ENCODE data around the gene MCOLN3.

DNA sequence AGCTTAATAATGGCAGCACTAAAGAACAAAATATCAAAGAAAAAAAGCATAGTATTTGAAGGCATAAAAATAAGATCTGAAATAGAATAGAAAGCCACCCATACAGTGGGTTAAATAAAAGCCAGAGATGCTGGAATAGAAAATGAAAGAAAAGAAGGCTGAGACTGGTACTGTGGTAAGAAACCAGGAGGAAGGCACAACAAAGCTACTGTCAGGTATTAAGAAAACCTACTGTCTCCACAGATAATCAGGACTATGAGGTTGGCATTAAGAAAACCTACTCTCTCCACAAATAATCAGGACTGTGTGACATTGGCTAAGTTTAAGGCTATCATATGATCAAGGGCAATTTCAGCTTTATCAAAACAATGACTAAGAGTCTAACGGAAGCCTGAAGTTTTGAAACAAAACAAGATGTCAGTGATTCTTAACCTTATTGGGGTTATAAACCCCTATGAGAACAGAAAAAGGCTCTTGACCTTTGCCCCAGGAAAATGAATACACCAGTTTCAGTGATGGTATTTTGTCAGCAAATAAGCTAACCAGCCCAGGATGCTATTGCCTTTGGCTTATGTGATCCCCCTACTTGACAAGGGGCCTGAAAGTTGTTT lies 75.8 kb downstream of the MCOLN3 start:
- TF ChIP-seq TAF1 (IDR thresholded peaks at IDR 0.05; ENCODE audit: borderline replicate concordance, low read depth, low read length) = no peak
- TF ChIP-seq POLR2A (IDR thresholded peaks at IDR 0.05; ENCODE audit: low read depth, low read length) = no peak
- no peak for TF ChIP-seq POLR2AphosphoS5 (IDR thresholded peaks at IDR 0.05; ENCODE audit: low read depth, low read length)
